ENCODE results near the gene NPAP1.
"Not testable (repeated sequence)": the region's sequence is repeated elsewhere in the genome, so short reads cannot be mapped to it uniquely, and the experiment has no call there.

The NPAP1 gene, protein sequence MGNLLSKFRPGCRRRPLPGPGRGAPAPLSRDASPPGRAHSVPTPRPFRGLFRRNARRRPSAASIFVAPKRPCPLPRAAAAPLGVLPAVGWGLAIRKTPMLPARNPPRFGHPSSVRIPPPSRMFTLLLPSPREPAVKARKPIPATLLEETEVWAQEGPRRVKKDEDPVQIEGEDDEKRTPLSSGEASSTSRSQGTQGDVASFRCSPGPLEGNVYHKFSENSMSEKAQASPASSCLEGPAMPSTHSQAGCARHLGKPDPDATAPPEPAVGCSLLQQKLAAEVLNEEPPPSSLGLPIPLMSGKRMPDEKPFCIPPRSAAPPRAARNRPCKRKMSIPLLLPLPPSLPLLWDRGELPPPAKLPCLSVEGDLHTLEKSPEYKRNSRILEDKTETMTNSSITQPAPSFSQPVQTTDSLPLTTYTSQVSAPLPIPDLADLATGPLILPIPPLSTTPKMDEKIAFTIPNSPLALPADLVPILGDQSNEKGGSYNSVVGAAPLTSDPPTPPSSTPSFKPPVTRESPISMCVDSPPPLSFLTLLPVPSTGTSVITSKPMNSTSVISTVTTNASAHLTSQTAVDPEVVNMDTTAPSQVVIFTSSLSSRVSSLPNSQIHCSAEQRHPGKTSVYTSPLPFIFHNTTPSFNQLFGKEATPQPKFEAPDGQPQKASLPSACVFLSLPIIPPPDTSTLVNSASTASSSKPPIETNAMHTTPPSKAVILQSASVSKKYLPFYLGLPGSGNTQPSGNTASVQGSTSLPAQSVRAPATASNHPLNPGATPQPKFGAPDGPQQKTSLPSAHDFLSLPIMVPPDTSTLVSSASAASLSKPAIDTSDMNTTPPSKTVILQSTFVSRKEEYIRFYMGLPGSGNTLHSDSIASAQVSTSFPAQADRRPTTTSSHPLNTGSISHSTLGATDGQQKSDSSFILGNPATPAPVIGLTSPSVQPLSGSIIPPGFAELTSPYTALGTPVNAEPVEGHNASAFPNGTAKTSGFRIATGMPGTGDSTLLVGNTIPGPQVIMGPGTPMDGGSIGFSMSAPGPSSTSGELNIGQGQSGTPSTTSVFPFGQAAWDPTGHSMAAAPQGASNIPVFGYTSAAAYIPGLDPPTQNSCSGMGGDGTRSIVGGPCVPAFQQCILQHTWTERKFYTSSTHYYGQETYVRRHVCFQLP

DNA sequence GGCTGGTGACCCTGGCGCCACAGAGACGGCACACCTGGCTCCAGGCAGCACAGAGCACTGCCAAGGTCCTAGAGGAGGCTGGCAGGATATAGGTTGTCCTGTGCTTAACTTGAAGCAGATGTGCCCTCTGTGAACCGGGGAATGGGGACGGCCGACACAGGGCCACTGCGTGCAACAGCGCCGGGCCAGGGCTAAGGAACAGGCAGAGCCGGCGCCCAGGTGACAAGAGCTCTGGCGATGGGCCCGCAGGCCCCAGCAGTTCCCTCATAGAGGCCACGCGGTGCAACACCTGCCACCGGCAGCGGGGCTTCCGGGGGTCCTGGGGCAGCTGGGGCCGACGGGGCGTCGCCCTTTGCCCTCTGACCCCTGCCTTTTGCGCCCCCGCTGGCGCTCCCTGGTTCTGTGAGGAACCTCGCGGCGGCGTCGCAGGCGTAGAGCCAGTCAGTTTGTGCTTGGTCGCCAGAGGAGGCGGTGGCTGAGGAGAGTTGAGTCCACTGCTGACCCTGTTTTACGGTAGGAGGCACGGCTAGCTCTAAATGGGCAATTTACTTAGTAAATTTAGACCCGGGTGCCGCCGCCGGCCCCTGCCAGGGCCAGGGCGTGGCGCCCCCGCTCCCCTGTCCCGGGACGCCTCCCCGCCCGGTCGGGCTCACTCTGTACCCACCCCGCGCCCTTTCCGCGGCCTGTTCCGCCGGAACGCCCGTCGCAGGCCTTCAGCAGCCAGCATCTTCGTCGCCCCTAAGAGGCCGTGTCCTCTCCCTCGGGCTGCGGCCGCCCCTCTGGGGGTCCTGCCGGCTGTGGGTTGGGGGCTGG, at the start of gene NPAP1:
TSS of gene NPAP1 (plus strand) at position 444 of the 813 bp plus-strand sequence. CDS start at position 537, 93 bp downstream.
- DNase-seq (ENCODE audit: low read depth) = no peak

DNA sequence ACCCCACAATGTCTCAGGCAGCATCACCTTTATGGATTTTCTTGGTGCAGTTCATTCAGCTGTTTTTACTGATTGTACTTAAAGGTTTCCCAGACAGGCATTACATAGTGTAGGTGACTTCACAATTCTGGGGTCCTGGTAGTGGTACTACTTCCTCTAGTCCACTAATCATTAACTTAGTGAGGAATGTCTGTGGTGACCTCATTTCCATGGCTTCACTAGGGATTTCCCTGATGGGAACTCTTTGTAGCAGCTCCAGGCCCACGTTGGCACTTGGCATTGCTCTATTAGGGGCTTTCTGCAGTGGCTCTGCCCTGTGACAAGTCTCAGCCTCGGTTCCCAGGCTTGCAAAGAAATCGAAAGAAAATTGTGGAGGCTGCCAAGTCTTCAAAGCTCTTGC, 48.1 kb upstream of the NPAP1 start:
- DNase-seq (ENCODE audit: low read depth) = no peak

DNA sequence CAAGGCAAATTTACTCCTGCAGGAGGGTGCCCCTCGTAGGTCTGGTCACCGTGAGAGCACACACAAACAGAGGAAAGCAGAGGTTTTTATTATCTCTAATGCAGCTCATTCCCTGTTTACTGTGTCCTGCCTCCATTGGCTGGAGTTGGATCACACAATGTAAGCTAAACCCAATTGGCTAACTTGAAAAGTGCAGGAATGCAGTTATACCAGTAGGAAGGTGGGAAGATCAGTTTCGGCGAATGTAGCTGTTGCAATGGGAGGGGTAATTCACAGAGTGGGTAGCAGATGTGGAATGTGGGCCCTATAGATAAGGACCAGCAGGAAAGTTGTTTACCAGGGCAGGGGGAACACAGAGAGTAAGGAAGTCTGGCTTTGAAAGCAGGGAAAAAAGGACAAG, 42.5 kb upstream of the NPAP1 start:
- no peak for DNase-seq (ENCODE audit: low read depth)

DNA sequence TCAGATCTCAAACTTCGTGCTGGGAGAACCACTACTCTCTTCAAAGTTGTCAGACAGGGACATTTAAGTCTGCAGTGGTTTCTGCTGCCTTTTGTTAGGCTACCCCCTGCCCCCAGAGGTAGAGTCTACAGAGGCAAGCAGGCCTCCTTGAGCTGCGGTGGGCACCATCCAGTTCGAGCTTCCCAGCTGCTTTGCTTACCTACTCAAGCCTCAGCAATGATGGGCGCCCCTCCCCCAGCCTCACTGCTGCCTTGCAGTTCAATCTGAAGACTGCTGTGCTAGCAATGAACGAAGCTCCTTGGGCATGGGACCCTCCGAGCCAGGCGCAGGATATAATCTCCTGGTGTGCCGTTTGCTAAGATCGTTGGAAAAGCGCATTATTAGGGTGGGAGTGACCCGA, 36.2 kb upstream of the NPAP1 start:
- DNase-seq (ENCODE audit: low read depth) = not testable (repeated sequence)

DNA sequence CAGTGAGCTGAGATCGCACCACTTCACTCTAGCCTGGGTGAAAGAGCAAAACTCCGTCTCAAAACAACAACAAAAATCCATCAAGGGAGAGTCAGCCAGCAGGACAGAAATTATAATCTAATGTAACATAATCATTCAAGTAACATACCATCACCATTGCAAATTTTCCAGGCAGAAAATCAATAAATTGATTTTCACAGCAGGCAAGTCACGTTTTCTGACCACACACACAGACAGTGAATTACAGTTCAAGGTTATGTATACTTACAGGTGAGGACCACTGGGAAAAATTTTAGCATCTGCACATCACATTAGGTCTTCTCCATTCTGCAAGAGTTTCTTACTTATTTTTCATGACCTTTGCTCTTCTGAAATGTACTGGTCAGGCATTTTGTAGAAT, 29.9 kb upstream of the NPAP1 start:
- no peak for DNase-seq (ENCODE audit: low read depth)

DNA sequence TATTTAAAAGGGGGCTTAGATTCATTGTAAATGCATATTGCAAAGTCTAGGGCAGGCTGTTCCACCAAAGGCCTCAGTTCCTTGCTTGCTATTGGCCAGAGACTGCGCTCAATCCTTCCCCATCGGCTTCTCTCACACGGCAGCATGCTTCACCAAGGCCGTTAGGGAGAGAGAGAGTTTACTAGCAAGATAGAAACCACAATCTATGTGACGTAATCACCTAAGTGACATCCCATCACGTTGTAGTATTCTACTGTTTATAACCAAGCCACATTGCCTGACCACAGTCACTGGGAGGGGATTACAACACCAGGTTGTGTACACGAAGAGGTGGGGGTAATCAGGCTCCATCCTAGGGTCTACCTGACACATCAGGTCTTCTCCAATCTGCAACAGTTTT, 16.0 kb upstream of the NPAP1 start:
- DNase-seq (ENCODE audit: low read depth) = no peak

DNA sequence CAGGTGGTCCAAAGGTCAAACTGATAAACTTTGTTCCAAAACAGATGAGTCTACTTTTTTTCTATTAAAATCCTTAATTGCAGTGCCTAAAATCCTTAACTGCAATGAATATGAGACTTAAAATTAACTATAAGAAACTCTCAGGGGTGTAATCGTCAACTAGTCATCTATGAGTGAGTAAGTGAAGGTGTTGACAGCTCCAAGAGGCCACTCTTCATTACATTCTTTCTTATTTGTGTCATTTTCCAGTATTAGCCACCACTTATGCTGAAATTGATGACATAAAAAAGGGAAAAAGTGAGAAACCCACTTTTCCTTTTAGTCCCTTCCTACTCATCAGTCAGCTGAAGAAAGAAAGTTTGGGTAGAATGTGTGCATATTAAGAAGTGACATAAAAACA, 12.6 kb upstream of the NPAP1 start:
- no peak for DNase-seq (ENCODE audit: low read depth)

DNA sequence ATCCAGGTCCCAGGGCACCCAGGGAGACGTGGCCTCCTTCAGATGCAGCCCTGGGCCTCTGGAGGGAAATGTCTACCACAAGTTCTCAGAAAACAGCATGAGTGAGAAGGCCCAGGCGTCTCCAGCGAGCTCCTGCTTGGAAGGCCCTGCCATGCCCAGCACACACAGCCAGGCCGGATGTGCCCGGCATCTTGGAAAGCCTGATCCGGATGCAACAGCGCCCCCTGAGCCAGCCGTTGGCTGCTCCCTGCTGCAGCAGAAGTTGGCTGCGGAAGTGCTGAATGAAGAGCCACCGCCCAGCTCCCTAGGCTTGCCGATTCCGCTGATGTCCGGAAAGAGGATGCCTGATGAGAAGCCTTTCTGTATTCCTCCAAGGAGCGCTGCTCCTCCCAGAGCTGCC, 856 bp downstream of the NPAP1 start:
- no peak for DNase-seq (ENCODE audit: low read depth)

DNA sequence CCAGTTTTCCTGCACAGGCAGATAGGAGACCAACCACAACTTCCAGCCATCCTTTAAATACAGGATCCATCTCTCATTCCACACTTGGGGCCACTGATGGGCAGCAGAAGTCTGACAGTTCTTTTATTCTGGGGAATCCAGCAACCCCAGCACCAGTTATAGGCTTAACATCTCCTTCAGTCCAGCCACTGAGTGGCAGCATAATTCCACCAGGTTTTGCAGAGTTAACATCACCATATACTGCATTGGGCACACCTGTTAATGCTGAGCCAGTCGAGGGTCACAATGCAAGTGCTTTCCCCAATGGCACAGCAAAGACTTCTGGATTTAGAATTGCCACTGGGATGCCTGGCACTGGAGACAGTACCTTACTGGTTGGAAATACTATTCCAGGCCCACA, 2.9 kb downstream of the NPAP1 start:
- DNase-seq (ENCODE audit: low read depth) = no peak

DNA sequence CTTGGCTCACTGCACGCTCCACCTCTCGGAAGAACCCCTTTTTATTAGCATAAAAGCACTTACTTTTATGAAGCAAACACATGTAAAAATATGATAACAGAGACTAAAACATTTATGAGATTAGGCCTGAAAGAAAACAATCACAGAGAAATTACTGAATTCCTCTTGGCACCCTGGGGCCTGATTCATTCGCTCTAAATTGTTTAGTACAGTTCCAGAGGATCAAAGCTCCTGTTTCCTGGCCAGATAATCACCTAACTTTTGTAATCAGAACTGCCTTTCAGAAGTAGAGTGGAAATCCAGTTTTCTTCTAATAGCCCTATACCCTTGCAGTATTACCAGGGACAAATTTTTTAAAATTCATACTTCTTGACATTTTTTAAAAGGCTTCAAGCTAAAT, 6.4 kb downstream of the NPAP1 start:
- DNase-seq (ENCODE audit: low read depth) = no peak

DNA sequence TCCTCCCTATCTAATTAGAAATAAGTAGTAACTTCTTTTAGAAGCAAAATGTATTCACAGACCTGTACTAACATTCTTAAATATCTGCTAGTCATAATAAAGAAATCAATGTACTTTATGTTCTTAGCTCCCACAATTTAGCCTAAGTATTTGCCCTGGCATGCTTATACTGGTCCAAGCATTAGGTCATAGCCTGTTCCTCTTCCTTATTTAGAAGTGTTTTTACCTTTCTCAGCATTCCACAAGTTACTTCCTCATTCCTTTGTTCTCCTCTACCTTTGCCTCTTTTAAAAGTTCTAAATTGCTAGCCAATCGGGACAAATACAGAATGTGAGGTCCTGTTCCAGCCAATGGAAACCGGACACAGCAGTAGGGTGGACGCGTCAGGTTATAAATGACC, 7.3 kb downstream of the NPAP1 start:
- DNase-seq (ENCODE audit: low read depth) = not testable (repeated sequence)

DNA sequence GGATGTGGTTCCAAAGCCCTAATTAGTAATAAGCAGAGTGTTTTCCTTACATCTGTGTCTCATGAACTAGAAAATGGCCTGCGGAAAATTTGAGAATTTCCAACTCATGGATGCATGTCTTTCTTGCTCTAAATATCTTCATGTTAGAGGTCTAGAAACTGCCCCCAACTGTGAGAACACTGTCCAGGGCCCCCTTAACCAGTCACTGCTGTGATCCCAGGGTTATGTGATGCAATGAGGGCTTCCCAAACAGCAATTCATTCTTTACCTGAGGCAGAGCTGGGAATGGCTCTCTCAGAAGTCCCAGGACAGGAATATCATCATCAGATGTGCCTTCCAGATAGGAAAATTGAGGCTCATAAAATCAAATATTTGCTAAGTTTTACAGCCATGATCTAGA, 8.2 kb downstream of the NPAP1 start:
- DNase-seq (ENCODE audit: low read depth) = no peak

DNA sequence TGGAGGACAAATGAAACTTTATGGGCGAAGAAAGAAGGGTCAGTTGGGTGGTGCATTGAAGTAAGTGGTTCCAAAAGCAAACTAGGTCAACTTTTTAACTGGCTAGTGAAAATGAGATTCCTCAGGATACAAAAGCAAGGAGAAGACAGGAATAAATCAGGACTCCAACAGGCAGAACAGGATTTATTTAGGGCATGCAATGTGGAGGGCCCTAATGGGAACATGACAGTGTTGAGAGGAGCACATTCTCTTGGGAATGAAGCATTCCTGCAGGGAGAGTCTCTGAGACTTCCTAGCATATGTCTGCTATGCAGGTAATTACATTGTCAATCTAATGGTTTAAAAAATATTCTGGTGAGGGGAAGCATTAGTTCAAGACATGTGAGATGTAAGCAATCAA, 8.7 kb downstream of the NPAP1 start:
- DNase-seq (ENCODE audit: low read depth) = no peak

DNA sequence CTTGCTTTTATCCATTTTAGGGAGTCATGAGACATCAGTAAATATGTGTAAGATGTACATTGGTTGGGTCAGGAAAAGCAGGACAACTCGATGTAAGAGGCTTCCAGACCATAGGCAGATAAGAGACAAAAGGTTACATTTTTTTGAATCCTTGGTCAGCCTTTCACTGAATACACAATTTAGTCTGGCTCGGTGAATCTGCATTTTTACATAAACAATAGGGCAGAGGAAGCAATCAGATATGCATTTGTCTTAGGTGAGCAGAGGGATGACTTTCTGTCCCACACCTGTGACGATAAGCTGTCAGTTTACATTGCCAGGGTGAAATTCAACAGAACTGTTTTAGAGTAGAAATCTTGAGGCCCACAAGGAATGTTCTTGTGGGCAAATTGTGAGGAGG, 20.6 kb downstream of the NPAP1 start:
- no peak for DNase-seq (ENCODE audit: low read depth)

DNA sequence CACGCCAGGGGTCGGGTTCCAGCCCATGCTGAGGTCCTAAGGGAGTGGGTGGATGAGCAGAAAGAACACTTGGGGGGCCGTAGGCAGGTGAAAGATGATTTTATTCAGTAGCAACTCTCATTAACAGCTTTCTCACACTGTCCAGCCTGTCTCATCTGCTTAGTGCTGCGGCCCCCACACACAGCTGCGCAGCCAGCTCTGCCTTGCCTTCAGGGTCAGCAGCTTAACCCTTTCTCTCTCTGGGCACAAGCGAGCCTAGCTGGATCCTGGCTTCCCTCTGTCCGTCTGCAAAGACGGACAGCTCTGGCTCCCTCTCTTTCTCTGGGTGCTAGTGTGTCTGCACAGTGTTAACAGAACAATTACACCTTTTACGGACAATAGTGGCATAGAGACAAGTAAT, 21.3 kb downstream of the NPAP1 start:
- DNase-seq (ENCODE audit: low read depth) = no peak

DNA sequence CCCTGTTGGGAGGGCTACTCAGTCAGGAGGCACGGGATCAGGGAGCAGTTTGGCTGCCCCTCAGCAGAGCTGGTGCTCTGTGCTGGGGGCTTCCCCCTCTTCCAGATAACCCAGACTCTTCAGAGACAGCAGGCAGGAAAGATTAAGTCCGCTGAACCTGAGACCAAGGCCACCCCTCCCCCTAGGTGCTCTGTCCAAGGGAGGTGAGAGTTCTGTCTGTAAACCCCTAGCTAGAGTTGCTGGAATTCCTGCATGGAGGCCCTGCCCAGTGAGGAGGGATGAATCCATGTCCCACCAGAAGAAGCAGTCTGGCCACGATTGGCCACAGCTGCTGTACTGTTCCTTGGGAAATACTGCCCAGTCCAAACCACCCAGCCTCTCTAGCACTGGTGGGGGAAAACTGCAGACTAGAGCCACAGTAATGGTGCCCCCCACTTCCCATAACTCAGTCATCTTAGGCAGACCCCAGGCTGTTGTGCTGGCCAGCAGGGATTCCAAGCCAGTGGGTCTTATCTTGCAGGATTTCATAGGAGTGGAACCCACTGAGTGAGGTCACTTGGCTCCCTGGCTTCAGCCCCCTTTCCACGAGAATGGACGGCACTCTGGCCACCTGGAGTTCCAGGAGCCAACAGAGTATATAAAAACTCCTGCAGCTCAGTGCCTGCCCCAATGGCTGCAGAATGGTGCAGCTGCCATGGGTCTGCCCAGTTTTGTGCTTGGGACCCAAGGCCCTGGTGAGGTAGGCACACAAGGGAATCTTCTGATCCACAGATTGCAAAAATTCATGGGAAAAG, 42.9 kb downstream of the NPAP1 start:
- no peak for DNase-seq (ENCODE audit: low read depth)

DNA sequence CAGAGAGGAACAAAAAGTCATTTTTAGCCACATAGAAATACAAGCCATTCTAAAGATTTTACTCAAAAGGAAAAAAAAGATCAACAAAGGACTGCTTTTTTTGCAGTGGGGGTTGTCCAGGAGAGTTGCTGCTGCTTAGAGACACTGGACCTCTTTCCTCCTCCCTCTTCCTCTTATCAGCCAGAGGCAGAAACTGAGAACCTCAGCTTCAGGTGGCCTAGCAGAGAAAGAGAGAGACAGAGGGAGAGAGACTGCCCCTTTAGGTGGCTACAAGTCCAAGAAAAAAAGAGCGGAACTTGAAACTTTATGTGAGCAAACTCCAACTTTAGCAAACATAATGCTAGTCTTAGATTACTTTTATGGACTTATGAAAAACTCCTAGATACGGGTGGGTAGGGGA, 54.2 kb downstream of the NPAP1 start:
- no peak for DNase-seq (ENCODE audit: low read depth)

Measured in GM04504 (cell line).